Mucosa of descending colon (tissue), 3 donors: ENCODE results near the gene HMG20A. TPM values are rescaled to one million over a fixed set of nuclear protein-coding genes. Genes with fewer than 3 reads are reported as not detected.

Experiments
- ATAC-seq: fragments of 200-7000 bp; cut with Tn5 transposase; one replicate; pipeline ENCODE4 v1.9.1; 2020; ENCODE audit warnings: mild to moderate bottlenecking, moderate library complexity
- DNase-seq, 3 donors: peaks; one replicate each; pipeline ENCODE4 v3.0.0-alpha.2; 2020
- H3K36me3 ChIP-seq: fragments of 200-600 bp; one replicate; pipeline ENCODE4 v1.8.0; 2021; ENCODE audit warnings: low read depth, mild to moderate bottlenecking
- H3K4me1 ChIP-seq: fragments of 200-600 bp; one replicate; pipeline ENCODE4 v1.8.0; 2021; ENCODE audit warnings: low read depth, mild to moderate bottlenecking
- H3K4me3 ChIP-seq: fragments of 200-600 bp; one replicate; pipeline ENCODE4 v1.8.0; 2021; ENCODE audit warnings: mild to moderate bottlenecking
- H3K9me3 ChIP-seq: fragments of 200-600 bp; one replicate; pipeline ENCODE4 v1.8.0; 2021; ENCODE audit warnings: mild to moderate bottlenecking
- CTCF ChIP-seq: fragments of 200-600 bp; IDR thresholded peaks from one replicate; pipeline ENCODE4 v1.8.0; 2022; ENCODE audit warnings: antibody characterized with exemption, mild to moderate bottlenecking
- intact Hi-C, 2 donors: fragments of 100-400 bp; cut with DNase I in 1 of 2; cut with micrococcal nuclease in 1 of 2; formaldehyde crosslinking; loops; one replicate each; pipeline versions ENCODE4 v1.11.0 to v1.11.1; 2022; cut with DNase I, micrococcal nuclease
- total RNA-seq, 3 donors: library from RNA; stranded (reverse); fragmentation: NEBNext Ultra II Directional in 2 of 3; extraction: Animal tissue kit (Norgen Biotek cat#: 25700) in 2 of 3; gene quantifications; one replicate each; pipeline versions ENCODE4 v1.2.1 to v1.2.4, GENCODE V29; 2021 to 2023
- donor health status: DM: no; HTN: no; CAD: no; lungs with moderate emphysema.
- donor health status: DM: no; HTN: no; CAD: no.
- donor health status: DM: no; HTN: yes; CAD: no.

The HMG20A gene
- total RNA-seq, 3 donors from 2014 or later, result 27.5 to 37.1 (median 34.7) TPM

- H3K4me3 ChIP-seq, result no peak overlapping the region
- H3K36me3 ChIP-seq, result no peaks in the 10 kb centered on the region
- intact Hi-C loops, result no loop called here
- DNase-seq, result no peak
- TF ChIP-seq CTCF, result no peak
- no peaks in the 10 kb centered on the region for H3K9me3 ChIP-seq
- ATAC-seq, result no peak
- H3K4me1 ChIP-seq, result no peaks in the 10 kb centered on the region
Observed at GRCh38 chr15:77526595-77527163, 106.0 kb downstream of the HMG20A start.

GRCh38 chr15:77527164-77527778, 106.6 kb downstream of the HMG20A start:
- TF ChIP-seq CTCF, result no peak
- H3K9me3 ChIP-seq, result no peaks in the 10 kb centered on the region
- intact Hi-C loops, result no loop called here
- no peaks in the 10 kb centered on the region for H3K36me3 ChIP-seq
- H3K4me3 ChIP-seq, result no peak overlapping the region
- no peaks in the 10 kb centered on the region for H3K4me1 ChIP-seq
- no peak for DNase-seq
- peak; percentile 52 for ATAC-seq

GRCh38 chr15:77527831-77528231, 107.1 kb downstream of the HMG20A start:
- intact Hi-C loops, result no loop called here
- Histone ChIP-seq H3K36me3 (no peaks in the 10 kb centered on the region), H3K9me3 (no peaks in the 10 kb centered on the region), H3K4me3 (no peak overlapping the region), H3K4me1 (no peaks in the 10 kb centered on the region)
- peak; percentile 6 for ATAC-seq
- TF ChIP-seq CTCF, result no peak
- DNase-seq, result no peak

GRCh38 chr15:77528290-77528967, 107.7 kb downstream of the HMG20A start:
- no peak for TF ChIP-seq CTCF
- H3K4me1 ChIP-seq, result no peaks in the 10 kb centered on the region
- H3K36me3 ChIP-seq, result no peaks in the 10 kb centered on the region
- ATAC-seq, result no peak
- no peak overlapping the region for H3K4me3 ChIP-seq
- intact Hi-C loops, result no loop called here
- no peak for DNase-seq
- H3K9me3 ChIP-seq, result no peaks in the 10 kb centered on the region

- Histone ChIP-seq H3K4me3 (no peak overlapping the region), H3K36me3 (no peaks in the 10 kb centered on the region), H3K9me3 (no peaks in the 10 kb centered on the region), H3K4me1 (no peaks in the 10 kb centered on the region)
- ATAC-seq (no peak), DNase-seq (no peak)
- TF ChIP-seq CTCF, result no peak
- intact Hi-C loops, result no loop called here
Observed at GRCh38 chr15:77528968-77529319, 108.3 kb downstream of the HMG20A start.
